ENCODE measurements around the gene SCGB2A2. TPM values are rescaled to one million over a fixed set of nuclear protein-coding genes. Genes with fewer than 3 reads are reported as not detected.

The SCGB2A2 gene
- total RNA-seq, 1 experiment from 2014 or later, result not detected

DNA sequence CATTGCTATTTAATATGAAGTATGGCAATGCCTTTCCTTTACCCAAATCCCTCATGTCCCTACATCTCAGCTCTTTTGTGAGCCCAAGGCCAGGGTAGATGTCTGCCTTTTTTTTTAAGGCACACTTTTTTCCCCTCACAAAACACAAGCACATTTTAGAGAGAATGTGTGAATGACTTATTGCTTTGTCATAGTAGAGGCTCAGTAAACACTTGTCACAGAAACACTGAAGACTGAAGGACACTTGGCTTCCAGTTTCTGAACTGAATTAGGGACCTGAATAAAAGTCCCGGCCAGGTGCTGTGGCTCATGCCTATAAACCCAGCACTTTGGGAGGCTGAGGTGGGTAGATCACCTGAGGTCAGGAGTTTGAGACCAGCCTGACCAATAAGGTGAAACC lies 2.9 kb upstream of the SCGB2A2 start:
- intact Hi-C loops (cut with micrococcal nuclease; ENCODE audit: unreplicated experiment), result no loop called here
- Mint-ChIP-seq H3K27ac (ENCODE audit: unreplicated experiment) (no peak overlapping the region), H3K4me1 (ENCODE audit: low read depth, unreplicated experiment) (peaks cover 8% of the 10 kb centered on the region), H3K27me3 (ENCODE audit: unreplicated experiment) (peaks cover 86% of the 10 kb centered on the region), H3K9me3 (ENCODE audit: low read depth, unreplicated experiment) (no peaks in the 10 kb centered on the region), H3K36me3 (ENCODE audit: insufficient read depth, unreplicated experiment) (no peaks in the 10 kb centered on the region), H3K4me3 (ENCODE audit: low read depth, unreplicated experiment) (no peak overlapping the region)
- CTCF ChIA-PET, result no interaction called here
- DNase-seq, result no peak
- TF ChIP-seq, protein P1, sequence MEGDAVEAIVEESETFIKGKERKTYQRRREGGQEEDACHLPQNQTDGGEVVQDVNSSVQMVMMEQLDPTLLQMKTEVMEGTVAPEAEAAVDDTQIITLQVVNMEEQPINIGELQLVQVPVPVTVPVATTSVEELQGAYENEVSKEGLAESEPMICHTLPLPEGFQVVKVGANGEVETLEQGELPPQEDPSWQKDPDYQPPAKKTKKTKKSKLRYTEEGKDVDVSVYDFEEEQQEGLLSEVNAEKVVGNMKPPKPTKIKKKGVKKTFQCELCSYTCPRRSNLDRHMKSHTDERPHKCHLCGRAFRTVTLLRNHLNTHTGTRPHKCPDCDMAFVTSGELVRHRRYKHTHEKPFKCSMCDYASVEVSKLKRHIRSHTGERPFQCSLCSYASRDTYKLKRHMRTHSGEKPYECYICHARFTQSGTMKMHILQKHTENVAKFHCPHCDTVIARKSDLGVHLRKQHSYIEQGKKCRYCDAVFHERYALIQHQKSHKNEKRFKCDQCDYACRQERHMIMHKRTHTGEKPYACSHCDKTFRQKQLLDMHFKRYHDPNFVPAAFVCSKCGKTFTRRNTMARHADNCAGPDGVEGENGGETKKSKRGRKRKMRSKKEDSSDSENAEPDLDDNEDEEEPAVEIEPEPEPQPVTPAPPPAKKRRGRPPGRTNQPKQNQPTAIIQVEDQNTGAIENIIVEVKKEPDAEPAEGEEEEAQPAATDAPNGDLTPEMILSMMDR (IDR thresholded peaks at IDR 0.05; ENCODE audit: unreplicated experiment), result no peak
- BruUV-seq (replicated peaks), result no TSS peak

DNA sequence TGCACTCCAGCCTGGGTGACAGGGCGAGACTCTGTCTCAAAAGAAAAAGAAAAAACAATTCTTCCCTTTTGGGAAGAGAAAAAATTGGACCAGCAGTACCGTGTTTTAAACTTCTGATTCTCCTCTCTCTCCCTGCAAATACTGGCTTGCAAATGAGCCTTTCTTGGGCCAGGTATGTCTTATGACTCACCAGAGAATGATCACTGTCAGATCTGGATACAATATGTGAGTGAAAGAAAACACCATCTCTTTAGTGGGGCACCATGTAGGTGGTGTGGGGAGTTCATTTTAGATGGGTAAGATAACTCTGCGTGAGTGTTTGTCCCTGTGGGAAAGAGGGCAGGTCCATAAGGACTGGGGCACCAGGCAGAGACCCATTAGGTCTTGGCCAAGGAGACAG lies 2.4 kb upstream of the SCGB2A2 start:
- no peaks in the 10 kb centered on the region for H3K9me3 Mint-ChIP-seq (ENCODE audit: low read depth, unreplicated experiment)
- CTCF ChIA-PET, result no interaction called here
- peaks cover 91% of the 10 kb centered on the region for H3K27me3 Mint-ChIP-seq (ENCODE audit: unreplicated experiment)
- no peak overlapping the region for H3K4me3 Mint-ChIP-seq (ENCODE audit: low read depth, unreplicated experiment)
- H3K27ac Mint-ChIP-seq (ENCODE audit: unreplicated experiment), result no peak overlapping the region
- H3K36me3 Mint-ChIP-seq (ENCODE audit: insufficient read depth, unreplicated experiment), result no peaks in the 10 kb centered on the region
- intact Hi-C loops (cut with micrococcal nuclease; ENCODE audit: unreplicated experiment), result no loop called here
- BruUV-seq (replicated peaks), result no TSS peak
- DNase-seq, result no peak
- TF ChIP-seq, protein P1 (IDR thresholded peaks at IDR 0.05; ENCODE audit: unreplicated experiment), result no peak
- peaks cover 8% of the 10 kb centered on the region for H3K4me1 Mint-ChIP-seq (ENCODE audit: low read depth, unreplicated experiment)

- Mint-ChIP-seq H3K4me3 (ENCODE audit: low read depth, unreplicated experiment) (no peak overlapping the region), H3K36me3 (ENCODE audit: insufficient read depth, unreplicated experiment) (no peaks in the 10 kb centered on the region), H3K27me3 (ENCODE audit: unreplicated experiment) (peaks cover 66% of the 10 kb centered on the region), H3K9me3 (ENCODE audit: low read depth, unreplicated experiment) (no peaks in the 10 kb centered on the region), H3K27ac (ENCODE audit: unreplicated experiment) (no peak overlapping the region), H3K4me1 (ENCODE audit: low read depth, unreplicated experiment) (peaks cover 8% of the 10 kb centered on the region)
- CTCF ChIA-PET, result no interaction called here
- no peak for DNase-seq
- intact Hi-C loops (cut with micrococcal nuclease; ENCODE audit: unreplicated experiment), result no loop called here
- no TSS peak for BruUV-seq (replicated peaks)
- TF ChIP-seq, protein P1 (IDR thresholded peaks at IDR 0.05; ENCODE audit: unreplicated experiment), result no peak
Measured at GRCh38 chr11:62273284-62273683, 3.3 kb downstream of the SCGB2A2 start.

DNA sequence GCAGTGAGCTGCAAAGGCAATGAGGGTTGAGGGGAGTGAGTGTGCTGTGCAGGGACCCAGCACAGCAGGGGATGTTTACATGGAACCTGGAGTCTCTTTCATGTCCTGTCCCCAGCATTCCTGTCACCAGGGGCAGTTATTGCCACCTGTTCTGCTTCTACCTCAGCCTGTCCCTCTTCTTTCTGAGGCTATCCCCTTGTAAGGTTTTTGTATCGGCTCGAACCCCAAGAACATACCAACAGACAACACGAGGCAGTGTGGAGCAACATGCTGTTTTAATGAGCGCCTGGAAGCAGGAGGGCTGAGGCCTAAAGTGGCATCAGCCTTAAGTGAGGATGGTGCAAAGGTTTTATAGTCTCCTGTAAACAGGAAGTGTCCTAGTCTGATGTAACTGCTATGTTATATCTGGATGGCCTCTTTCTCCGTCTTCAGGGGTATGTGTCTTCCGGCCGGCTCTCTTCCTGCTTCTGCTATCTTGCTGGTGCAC lies 3.9 kb downstream of the SCGB2A2 start:
- no peak overlapping the region for H3K27ac Mint-ChIP-seq (ENCODE audit: unreplicated experiment)
- H3K27me3 Mint-ChIP-seq (ENCODE audit: unreplicated experiment), result peaks cover 61% of the 10 kb centered on the region
- H3K4me3 Mint-ChIP-seq (ENCODE audit: low read depth, unreplicated experiment), result no peak overlapping the region
- TF ChIP-seq, protein P1 (IDR thresholded peaks at IDR 0.05; ENCODE audit: unreplicated experiment), result no peak
- intact Hi-C loops (cut with micrococcal nuclease; ENCODE audit: unreplicated experiment), result no loop called here
- H3K9me3 Mint-ChIP-seq (ENCODE audit: low read depth, unreplicated experiment), result no peaks in the 10 kb centered on the region
- no peak for DNase-seq
- CTCF ChIA-PET, result no interaction called here
- no TSS peak for BruUV-seq (replicated peaks)
- H3K4me1 Mint-ChIP-seq (ENCODE audit: low read depth, unreplicated experiment), result peaks cover 8% of the 10 kb centered on the region
- H3K36me3 Mint-ChIP-seq (ENCODE audit: insufficient read depth, unreplicated experiment), result no peaks in the 10 kb centered on the region
